ENCODE results near the gene IL27RA.

The IL27RA gene

GRCh38 chr19:14059652-14060155, 28.1 kb downstream of the IL27RA start:
- no peak for DNase-seq (ENCODE audit: low spot score)

- DNase-seq (ENCODE audit: low spot score), result no peak
Observed at GRCh38 chr19:14061081-14061749, 29.7 kb downstream of the IL27RA start.

- no peak for DNase-seq (ENCODE audit: low spot score)
Observed at GRCh38 chr19:14061751-14062557, 30.4 kb downstream of the IL27RA start, which contains the start of gene PALM3. Gene PALM3, minus strand, starts transcription at chr19:14062076. Its CDS starts 96 bp downstream, at chr19:14061980.

- no peak for DNase-seq (ENCODE audit: low spot score)
Observed at GRCh38 chr19:14062558-14062855, 30.9 kb downstream of the IL27RA start.

GRCh38 chr19:14063105-14063504, 31.5 kb downstream of the IL27RA start:
- no peak for DNase-seq (ENCODE audit: low spot score)

GRCh38 chr19:14066134-14066533, 34.6 kb downstream of the IL27RA start:
- no peak for DNase-seq (ENCODE audit: low spot score)

- DNase-seq (ENCODE audit: low spot score), result no peak
Observed at GRCh38 chr19:14070268-14071050, 38.9 kb downstream of the IL27RA start.

GRCh38 chr19:14072535-14073260, 41.1 kb downstream of the IL27RA start, which contains the start of gene MISP3:
Gene MISP3, plus strand, starts transcription at chr19:14072786. Its CDS starts 524 bp downstream, at chr19:14073310.
- peak; percentile 84 for DNase-seq (ENCODE audit: low spot score)

- DNase-seq (ENCODE audit: low spot score), result peak; percentile 76
Observed at GRCh38 chr19:14073261-14073924, 41.8 kb downstream of the IL27RA start.

- peak; percentile 65 for DNase-seq (ENCODE audit: low spot score)
Observed at GRCh38 chr19:14073925-14074838, 42.6 kb downstream of the IL27RA start.

- no peak for DNase-seq (ENCODE audit: low spot score)
Observed at GRCh38 chr19:14078411-14078810, 46.8 kb downstream of the IL27RA start.

GRCh38 chr19:14080887-14081796, 49.6 kb downstream of the IL27RA start:
- DNase-seq (ENCODE audit: low spot score), result peak; percentile 99

- no peak for DNase-seq (ENCODE audit: low spot score)
Observed at GRCh38 chr19:14081797-14082674, 50.5 kb downstream of the IL27RA start.

- no peak for DNase-seq (ENCODE audit: low spot score)
Observed at GRCh38 chr19:14082675-14082960, 51.1 kb downstream of the IL27RA start.

- no peak for DNase-seq (ENCODE audit: low spot score)
Observed at GRCh38 chr19:14085309-14085995, 53.9 kb downstream of the IL27RA start, which contains the start of gene C19orf67. Gene C19orf67, minus strand, starts transcription at chr19:14085783. Its CDS starts 156 bp downstream, at chr19:14085627.

- no peak for DNase-seq (ENCODE audit: low spot score)
Observed at GRCh38 chr19:14086098-14086497, 54.5 kb downstream of the IL27RA start.

GRCh38 chr19:14088634-14089411, 57.3 kb downstream of the IL27RA start:
- DNase-seq (ENCODE audit: low spot score), result no peak

All from SW480 (cell line).